ENCODE results near the gene TAC1.

DNA sequence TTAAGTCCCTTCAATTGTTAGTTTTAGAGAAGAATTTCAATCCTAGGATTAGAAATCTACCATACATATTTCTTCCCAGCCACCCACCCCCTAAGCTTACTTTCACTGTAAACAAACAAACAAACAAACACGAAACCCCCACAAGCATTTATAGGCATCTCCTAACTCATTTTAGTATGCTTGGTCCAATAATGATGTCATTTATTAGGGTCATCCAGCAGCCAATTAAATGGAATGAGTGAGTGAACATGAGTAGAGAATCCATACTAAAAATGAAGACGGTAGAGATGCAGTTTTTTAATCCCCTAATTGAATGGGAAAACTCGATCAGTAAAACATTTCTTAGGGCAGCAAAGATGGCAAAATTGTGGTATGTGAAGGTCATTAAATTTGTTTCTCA, 3.2 kb downstream of the TAC1 start:
- TF ChIP-seq, protein P1, sequence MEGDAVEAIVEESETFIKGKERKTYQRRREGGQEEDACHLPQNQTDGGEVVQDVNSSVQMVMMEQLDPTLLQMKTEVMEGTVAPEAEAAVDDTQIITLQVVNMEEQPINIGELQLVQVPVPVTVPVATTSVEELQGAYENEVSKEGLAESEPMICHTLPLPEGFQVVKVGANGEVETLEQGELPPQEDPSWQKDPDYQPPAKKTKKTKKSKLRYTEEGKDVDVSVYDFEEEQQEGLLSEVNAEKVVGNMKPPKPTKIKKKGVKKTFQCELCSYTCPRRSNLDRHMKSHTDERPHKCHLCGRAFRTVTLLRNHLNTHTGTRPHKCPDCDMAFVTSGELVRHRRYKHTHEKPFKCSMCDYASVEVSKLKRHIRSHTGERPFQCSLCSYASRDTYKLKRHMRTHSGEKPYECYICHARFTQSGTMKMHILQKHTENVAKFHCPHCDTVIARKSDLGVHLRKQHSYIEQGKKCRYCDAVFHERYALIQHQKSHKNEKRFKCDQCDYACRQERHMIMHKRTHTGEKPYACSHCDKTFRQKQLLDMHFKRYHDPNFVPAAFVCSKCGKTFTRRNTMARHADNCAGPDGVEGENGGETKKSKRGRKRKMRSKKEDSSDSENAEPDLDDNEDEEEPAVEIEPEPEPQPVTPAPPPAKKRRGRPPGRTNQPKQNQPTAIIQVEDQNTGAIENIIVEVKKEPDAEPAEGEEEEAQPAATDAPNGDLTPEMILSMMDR (IDR thresholded peaks at IDR 0.05; ENCODE audit: extremely low read depth in 1 of 2, insufficient read depth in 1 of 2, low read depth in 1 of 2, low read length in 2 of 2): no peak
- TF ChIP-seq POLR2A (IDR thresholded peaks at IDR 0.05; ENCODE audit: low read depth, low read length) (no peak), GATA2 (IDR thresholded peaks at IDR 0.05; ENCODE audit: insufficient read depth, insufficient read length, low read depth, low read length) (no peak), EZH2 (IDR thresholded peaks at IDR 0.05; ENCODE audit: borderline replicate concordance, low read depth, low read length, severe bottlenecking) (no peak)

All from endothelial cell of umbilical vein (primary cell).